Gastroesophageal sphincter (tissue), 3 donors: ENCODE data around the gene DROSHA.

Source experiments
- EP300 ChIP-seq: sonication (generic); formaldehyde crosslinking; IDR thresholded peaks from one replicate; pipeline ENCODE4 v1.6.1; 2017; ENCODE audit warnings: antibody characterized with exemption, mild to moderate bottlenecking
- POLR2AphosphoS5 ChIP-seq: sonication (generic); formaldehyde crosslinking; IDR thresholded peaks from one replicate; pipeline ENCODE4 v1.6.1; 2017; ENCODE audit warnings: antibody characterized with exemption
- TF ChIP-seq, protein P1 (sequence below), 4 experiments: fragments of 200-600 bp in 2 of 4; fragments of 450-650 bp in 2 of 4; sonication (generic) in 1 of 4; IDR thresholded peaks; one replicate each; pipeline ENCODE4 v1.5.1; 2017 to 2019; ENCODE audit warnings: antibody characterized with exemption in 4 of 4, mild to moderate bottlenecking in 2 of 4, moderate library complexity in 2 of 4

DNA sequence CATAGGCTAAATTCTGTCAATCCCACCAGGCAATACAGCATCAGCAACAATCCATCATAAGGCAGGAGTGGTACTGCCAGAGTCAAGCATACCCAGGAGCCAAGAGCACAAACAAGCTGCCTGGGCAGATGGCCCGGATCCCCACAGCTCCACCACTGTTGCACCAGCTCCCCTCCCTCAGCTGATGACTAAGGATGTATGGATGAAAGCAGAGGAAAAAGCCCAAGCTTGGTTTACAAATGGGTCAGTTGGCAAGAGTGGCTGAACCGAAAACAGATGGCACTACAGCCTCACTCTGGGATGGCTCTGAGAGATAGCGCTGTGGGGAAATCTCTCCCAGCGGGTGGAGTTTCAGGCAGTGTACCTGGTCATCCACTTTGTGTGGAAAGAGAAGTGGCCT is 29.4 kb downstream of the DROSHA start:
- TF ChIP-seq, protein P1, sequence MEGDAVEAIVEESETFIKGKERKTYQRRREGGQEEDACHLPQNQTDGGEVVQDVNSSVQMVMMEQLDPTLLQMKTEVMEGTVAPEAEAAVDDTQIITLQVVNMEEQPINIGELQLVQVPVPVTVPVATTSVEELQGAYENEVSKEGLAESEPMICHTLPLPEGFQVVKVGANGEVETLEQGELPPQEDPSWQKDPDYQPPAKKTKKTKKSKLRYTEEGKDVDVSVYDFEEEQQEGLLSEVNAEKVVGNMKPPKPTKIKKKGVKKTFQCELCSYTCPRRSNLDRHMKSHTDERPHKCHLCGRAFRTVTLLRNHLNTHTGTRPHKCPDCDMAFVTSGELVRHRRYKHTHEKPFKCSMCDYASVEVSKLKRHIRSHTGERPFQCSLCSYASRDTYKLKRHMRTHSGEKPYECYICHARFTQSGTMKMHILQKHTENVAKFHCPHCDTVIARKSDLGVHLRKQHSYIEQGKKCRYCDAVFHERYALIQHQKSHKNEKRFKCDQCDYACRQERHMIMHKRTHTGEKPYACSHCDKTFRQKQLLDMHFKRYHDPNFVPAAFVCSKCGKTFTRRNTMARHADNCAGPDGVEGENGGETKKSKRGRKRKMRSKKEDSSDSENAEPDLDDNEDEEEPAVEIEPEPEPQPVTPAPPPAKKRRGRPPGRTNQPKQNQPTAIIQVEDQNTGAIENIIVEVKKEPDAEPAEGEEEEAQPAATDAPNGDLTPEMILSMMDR (IDR thresholded peaks at IDR 0.05) = no peak
- TF ChIP-seq EP300 = no peak
- no peak for TF ChIP-seq POLR2AphosphoS5
